Jurkat, Clone E6-1 (cell line): ENCODE measurements around the gene TBC1D9B.
A peak's percentile ranks its signal among the peaks of the same experiment; 100 is the strongest.
"Not testable (repeated sequence)": the region's sequence is repeated elsewhere in the genome, so short reads cannot be mapped to it uniquely, and the experiment has no call there.

Experiments
- DNase-seq: peaks from one replicate; pipeline ENCODE4 v3.0.0-alpha.2; 2011; ENCODE audit warnings: low read depth, low spot score
- H3K4me3 ChIP-seq: 2 replicates; pipeline ENCODE4 v1.5.1; 2011; ENCODE audit warnings: mild to moderate bottlenecking, low read length, control low read depth, moderate library complexity

The TBC1D9B gene

DNA sequence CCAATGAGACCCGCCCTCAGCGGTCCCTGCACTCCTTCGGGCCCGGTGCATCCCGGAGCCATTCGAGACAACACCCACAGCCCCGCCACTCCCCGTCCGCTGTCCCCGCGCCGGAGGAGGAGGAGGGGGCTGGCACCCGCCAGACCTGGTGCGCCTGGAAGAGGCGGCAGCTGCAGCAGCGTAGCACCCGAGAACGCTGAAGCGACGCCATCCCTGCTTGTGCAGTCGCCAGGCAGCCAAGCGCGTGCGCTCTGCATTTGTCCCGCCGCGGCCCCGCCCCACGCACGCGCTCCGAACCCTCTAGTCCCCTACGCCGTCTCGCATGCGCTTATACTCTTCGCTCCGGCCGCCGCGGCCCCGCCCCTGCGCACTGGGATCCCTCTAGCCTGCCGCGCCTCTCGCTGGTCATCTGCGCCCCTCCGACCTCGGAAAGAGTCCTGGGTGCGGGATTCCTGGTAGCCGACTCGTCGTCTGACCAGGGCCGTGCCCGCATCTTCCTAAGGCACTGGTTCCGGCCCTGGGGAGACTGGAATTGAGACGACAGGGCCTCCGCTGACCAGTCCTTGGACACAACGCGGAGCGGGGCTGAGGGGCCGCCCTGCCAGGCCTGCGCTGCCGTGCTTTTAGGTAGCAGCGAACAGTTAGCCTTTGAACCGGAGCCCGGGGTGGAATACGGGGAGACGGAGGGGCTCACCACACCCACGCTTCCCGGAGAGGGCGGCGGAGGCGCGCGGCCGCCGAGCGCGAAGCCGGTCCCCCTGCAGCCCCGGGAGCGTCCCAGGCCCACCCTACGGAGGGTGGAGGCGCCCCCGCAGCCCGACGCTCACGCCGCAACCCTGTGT is 48.9 kb downstream of the TBC1D9B start, which contains the start of gene MRNIP:
Gene MRNIP, minus strand, starts transcription at position 232 of the 842 bp plus-strand sequence. Its CDS starts 21 bp downstream, at position 211.
- DNase-seq, result peak; percentile 83
- peak within 1 kb of the TSS; percentile 83 for H3K4me3 ChIP-seq

DNA sequence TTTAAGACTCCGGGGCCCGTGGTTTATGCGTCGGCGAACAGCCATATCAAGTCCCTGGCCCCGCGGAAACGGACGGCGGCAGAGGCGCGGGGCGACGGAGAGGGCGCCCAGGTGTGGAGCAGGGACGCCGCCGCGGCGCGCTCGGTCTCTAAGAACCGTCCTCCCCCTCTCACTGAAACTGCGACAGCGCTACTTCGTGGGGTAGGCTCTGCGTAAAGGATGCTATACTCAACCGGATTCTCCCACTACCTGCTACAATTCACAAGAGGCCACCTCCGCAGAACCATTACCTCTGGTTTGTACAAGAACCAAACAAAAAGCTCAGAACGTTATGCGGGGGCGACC is 49.5 kb downstream of the TBC1D9B start:
- DNase-seq, result peak; percentile 25

DNA sequence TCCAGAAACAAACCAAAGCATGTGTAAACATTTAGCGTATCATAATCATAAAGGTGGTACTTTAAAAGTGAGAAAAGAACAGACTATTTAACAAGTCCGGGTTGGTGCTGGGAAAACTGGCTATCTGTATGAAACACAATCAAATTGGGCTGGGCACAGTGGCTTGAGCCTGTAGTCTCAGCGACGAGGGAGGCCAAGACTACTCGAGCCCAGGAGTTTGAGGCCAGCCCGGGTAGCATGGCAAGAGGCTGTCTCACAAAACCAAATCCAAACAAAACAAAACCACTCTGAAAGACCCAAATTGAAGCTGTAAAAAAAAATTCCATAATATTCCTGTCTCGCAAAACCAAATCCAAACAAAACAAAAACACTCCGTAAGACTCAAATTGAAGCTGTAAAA is 53.3 kb downstream of the TBC1D9B start:
- no peak for DNase-seq
- no peak overlapping the region for H3K4me3 ChIP-seq

More for the DNA sequence above, 49.5 kb downstream of the TBC1D9B start:
- peak overlapping the region; percentile 83 for H3K4me3 ChIP-seq

GRCh38 chr5:179852993-179853547 is 54.6 kb downstream of the TBC1D9B start:
- DNase-seq, result no peak
- H3K4me3 ChIP-seq, result no peak overlapping the region

- H3K4me3 ChIP-seq, result no peak overlapping the region
Observed at GRCh38 chr5:179841621-179842020, 66.1 kb downstream of the TBC1D9B start.

DNA sequence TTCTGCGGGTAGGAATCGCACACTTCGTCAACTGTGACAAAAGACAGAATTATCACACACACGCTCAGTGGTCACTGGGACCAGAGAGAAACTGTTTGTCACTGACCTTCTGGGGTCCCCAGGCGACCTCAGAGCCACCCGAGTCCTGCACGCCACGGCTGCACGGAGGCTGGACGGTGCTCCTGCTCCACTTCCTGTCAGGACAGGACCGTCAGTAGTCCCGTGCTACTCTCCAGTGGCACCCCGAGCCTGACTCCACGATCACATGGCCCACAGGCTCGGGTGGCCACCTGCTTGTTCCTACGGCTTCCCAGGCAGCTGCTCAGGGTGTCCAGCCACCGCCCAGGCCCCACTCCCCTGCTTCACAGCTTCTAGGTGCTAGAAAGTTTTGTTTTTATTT is 66.9 kb downstream of the TBC1D9B start:
- DNase-seq, result no peak
- H3K4me3 ChIP-seq, result no peak overlapping the region

More at GRCh38 chr5:179841621-179842020, 66.1 kb downstream of the TBC1D9B start:
- no peak for DNase-seq

GRCh38 chr5:179840321-179840720 is 67.4 kb downstream of the TBC1D9B start:
- DNase-seq, result no peak
- H3K4me3 ChIP-seq, result no peak overlapping the region

DNA sequence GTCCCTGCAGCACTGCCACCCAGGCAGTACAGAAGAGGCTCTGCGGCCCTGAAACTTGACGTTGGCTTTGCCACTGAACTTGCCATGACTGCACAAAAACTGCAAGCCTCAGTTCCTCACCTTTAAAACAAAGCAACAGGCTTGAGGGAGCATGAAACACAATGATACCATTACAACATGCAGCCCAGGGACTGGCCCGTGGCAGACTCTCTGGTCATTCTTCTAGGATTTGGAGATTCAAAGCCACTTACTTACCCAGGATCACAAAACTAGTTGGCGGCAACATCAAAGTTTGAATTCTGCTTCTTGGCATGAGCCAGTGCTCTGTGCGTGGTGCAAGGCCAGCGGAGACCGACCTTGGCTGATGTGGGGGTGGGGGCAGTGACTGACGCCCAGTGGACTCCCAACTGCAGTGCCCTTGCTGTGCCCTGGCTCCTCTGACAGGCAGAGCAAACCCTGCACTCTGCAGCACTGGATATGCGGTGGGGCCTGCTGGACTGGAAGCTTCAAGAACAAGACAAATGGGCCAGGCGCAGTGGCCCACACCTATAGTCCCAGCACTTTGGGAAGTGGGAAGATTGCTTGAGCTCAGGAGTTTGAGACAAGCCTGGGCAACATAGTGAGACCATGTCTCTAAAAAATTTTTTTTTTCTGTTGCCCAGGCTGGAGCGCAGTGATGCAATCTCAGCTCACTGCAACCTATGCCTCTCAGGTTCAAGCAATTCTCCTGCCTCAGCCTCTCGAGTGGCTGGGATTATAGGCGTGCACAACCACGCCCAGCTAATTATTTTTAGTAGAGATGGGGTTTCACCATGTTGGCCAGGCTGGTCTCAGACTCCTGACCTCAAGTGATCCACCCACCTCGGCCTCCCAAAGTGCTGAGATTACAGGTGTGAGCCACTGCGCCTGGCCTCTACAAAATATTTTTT is 68.1 kb downstream of the TBC1D9B start:
- H3K4me3 ChIP-seq, result no peak overlapping the region
- no peak for DNase-seq

DNA sequence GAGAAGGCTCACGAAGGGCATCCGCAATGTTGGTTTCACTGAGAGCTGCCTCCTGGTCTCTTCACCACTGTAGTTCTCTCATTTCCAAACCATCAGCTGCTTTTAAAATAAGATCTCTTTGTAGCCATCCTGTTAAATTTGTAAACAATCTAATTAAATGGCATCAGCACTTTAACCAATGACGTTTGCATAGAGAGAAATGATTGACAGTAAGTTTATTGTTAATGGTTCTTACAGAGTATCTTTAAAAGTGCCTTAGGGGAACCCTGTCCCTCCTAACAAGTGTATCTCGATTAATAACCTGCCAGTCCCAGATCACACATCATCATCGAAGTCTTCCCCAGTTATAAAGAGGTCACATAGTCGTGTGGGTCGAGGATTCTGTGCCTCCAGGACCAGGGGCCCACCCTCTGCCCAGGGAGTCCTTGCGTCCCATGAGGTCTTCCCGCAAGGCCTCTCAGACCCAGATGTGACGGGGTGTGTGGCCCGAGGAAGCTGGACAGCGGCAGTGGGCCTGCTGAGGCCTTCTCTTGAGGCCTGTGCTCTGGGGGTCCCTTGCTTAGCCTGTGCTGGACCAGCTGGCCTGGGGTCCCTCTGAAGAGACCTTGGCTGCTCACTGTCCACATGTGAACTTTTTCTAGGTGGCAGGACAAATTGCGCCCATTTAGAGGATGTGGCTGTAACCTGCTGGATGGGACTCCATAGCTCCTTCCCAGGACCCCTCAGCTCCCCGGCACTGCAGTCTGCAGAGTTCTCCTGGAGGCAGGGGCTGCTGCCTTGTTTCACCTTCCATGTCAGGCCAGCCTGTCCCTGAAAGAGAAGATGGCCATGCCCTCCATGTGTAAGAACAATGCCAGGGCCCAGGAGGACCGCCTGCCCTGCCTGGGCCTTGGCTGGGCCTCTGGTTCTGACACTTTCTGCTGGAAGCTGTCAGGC is 70.4 kb downstream of the TBC1D9B start:
- no peak overlapping the region for H3K4me3 ChIP-seq
- DNase-seq, result no peak

DNA sequence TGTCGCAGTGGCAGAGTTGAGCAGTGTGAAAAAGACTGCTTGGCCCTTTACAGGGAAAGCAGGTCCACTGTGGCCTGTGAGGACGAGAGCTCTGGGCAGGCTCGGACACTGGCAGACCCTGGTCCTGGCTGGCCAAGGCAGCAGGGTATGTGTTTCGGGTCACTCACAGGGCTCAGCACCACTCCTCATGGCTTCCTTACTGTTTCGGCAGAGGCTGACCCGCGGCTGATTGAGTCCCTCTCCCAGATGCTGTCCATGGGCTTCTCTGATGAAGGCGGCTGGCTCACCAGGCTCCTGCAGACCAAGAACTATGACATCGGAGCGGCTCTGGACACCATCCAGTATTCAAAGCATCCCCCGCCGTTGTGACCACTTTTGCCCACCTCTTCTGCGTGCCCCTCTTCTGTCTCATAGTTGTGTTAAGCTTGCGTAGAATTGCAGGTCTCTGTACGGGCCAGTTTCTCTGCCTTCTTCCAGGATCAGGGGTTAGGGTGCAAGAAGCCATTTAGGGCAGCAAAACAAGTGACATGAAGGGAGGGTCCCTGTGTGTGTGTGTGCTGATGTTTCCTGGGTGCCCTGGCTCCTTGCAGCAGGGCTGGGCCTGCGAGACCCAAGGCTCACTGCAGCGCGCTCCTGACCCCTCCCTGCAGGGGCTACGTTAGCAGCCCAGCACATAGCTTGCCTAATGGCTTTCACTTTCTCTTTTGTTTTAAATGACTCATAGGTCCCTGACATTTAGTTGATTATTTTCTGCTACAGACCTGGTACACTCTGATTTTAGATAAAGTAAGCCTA is 71.3 kb downstream of the TBC1D9B start:
- DNase-seq, result no peak
- no peak overlapping the region for H3K4me3 ChIP-seq

DNA sequence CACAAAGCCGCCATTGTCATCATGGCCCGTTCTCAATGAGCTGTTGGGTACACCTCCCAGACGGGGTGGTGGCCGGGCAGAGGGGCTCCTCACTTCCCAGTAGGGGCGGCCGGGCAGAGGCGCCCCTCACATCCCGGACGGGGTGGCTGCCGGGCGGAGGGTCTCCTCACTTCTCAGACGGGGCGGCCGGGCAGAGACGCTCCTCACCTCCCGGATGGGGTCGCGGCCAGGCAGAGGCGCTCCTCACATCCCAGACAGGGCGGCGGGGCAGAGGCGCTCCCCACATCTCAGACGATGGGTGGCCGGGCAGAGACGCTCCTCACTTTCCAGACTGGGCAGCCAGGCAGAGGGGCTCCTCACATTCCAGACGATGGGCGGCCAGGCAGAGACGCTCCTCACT is 72.8 kb downstream of the TBC1D9B start:
- not testable (repeated sequence) for DNase-seq, H3K4me3 ChIP-seq

DNA sequence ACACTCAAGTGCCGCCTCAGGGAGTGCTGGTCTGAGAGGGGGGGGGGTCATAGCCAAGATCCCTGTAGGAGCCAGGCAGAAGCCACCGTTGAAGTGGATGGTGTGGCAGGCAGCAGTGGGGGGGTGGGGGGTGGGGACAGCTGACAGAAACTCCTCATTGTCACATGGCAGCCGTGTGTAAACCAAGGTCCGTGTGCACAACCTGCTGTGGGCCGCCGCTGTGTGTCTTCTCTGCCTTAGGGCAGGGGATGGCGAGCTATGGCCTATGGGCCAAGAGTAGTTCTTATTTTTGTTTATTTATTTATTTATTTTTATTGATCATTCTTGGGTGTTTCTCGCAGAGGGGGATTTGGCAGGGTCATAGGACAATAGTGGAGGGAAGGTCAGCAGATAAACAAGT is 73.6 kb downstream of the TBC1D9B start:
- no peak for DNase-seq
- H3K4me3 ChIP-seq, result no peak overlapping the region

GRCh38 chr5:179833709-179834070 is 74.0 kb downstream of the TBC1D9B start:
- H3K4me3 ChIP-seq, result no peak overlapping the region
- DNase-seq, result no peak

GRCh38 chr5:179833056-179833708 is 74.5 kb downstream of the TBC1D9B start:
- H3K4me3 ChIP-seq, result no peak overlapping the region

DNA sequence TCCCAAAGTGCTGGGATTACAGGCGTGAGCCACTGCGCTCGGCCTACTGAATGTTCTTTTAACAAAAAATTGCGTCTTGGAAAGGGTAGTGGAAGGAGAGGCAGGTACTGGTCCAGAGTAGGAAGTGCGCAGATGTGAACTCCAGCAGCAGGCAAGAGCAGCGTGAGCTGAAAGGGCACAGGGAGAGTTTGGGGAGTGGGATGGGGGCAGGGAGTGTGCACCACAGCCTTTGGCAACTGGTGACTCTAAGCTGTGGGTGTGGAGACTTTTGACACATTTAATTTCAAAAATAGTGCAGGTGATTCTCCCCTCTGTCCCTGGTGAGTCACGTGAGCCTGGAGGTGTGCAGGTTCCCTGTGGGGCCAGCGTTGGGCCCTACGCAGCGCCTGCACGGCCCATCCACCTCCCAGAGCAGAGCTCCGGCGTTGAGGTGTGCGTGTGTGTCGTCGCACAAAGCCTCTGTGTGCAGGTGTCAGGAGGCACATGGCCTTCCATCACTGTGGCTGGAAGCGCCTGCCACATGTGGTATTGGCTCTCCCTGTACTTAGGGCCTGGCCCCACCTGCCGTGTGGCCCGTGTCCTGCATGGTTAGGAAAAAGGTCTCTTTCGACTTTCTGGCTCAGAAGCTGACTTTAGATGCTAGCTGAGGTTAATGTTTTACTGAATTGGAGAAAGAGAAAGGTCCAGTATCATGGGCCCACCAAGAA is 75.5 kb downstream of the TBC1D9B start:
- DNase-seq, result no peak
- H3K4me3 ChIP-seq, result no peak overlapping the region

More at GRCh38 chr5:179833056-179833708, 74.5 kb downstream of the TBC1D9B start:
- no peak for DNase-seq

DNA sequence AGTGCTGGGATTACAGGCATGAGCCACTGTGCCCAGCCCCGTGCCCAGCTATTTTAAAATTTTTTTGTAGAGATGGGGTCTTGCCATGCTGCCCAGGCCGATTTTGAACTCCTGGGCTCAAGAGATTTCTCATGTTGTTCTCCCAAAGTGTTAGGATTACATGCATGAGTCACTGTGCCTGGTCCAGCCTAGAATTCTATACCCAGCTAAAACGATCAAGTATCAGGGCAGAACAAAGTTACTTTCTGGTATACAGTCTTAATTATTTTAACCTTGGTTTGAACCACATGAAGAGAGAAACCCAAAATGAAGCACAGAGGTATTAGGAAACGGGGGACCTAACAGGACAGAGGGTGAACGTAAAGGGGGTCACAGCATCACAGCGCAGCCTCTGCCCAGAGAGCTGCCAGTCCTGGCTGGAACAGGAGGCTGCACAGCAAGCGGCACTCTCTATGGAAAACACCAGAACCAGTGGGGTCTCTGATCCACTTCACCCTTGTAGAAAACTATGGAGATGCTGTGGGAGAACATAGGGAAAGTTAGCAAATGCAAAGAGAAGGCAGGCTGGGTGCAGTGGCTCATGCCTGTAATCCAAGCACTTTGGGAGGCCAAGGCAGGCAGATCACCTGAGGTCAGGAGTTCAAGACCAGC is 76.8 kb downstream of the TBC1D9B start:
- no peak for DNase-seq
- no peak overlapping the region for H3K4me3 ChIP-seq
